ENCODE measurements around the gene GRID1.
"Not testable (repeated sequence)": the region's sequence is repeated elsewhere in the genome, so short reads cannot be mapped to it uniquely, and the experiment has no call there.

Gene GRID1

DNA sequence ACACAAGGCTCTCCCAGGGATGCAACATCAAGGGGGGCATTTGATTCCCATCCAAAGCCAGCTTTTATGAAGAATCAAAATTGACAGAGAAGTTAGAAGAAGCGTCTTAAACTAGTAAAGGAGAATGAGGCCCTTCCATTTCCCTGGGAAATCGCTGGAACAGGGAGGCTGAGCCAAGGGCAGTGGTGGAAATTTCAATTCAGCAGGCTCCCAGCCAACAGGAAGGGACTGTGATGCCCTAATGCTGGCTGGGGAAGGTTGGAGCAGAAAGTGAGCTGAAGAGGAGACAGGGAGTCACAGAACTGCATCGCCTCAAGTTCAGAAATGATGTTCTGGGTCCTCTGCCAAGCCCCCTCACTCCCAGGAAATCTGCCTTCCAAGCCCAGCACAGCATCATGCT lies 517.3 kb downstream of the GRID1 start:
- DNase-seq (ENCODE audit: low read depth) = no peak
- no peak overlapping the region for H3K4me3 ChIP-seq (ENCODE audit: low read depth, low read length)
- TF ChIP-seq, protein P1, sequence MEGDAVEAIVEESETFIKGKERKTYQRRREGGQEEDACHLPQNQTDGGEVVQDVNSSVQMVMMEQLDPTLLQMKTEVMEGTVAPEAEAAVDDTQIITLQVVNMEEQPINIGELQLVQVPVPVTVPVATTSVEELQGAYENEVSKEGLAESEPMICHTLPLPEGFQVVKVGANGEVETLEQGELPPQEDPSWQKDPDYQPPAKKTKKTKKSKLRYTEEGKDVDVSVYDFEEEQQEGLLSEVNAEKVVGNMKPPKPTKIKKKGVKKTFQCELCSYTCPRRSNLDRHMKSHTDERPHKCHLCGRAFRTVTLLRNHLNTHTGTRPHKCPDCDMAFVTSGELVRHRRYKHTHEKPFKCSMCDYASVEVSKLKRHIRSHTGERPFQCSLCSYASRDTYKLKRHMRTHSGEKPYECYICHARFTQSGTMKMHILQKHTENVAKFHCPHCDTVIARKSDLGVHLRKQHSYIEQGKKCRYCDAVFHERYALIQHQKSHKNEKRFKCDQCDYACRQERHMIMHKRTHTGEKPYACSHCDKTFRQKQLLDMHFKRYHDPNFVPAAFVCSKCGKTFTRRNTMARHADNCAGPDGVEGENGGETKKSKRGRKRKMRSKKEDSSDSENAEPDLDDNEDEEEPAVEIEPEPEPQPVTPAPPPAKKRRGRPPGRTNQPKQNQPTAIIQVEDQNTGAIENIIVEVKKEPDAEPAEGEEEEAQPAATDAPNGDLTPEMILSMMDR (conservative IDR thresholded peaks at IDR 0.05; ENCODE audit: low read depth, low read length) = no peak

DNA sequence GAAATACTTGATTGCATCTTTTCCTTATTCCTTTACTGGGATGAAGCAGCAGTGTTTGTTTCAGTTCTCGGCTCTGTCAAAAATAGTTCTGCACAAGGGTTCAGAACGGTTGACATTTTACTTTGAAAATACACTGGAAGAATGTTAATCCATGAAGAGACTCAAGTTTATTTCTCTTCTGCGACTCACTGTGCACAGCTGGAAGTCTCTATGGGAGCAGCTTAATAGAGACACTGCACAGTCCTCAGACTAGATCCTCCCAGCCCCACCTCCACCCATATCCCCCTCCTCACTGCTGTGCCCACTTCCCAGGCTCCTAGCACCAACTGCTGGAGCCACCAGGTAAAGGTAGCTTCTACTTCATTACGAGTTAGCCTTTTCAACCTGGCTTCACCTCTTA lies 517.8 kb downstream of the GRID1 start:
- TF ChIP-seq, protein P1 (conservative IDR thresholded peaks at IDR 0.05; ENCODE audit: low read depth, low read length) = no peak
- H3K4me3 ChIP-seq (ENCODE audit: low read depth, low read length) = no peak overlapping the region
- DNase-seq (ENCODE audit: low read depth) = no peak

GRCh38 chr10:85847085-85847484 lies 519.5 kb downstream of the GRID1 start:
- H3K4me3 ChIP-seq (ENCODE audit: low read depth, low read length) = no peak overlapping the region
- DNase-seq (ENCODE audit: low read depth) = no peak
- TF ChIP-seq, protein P1 (conservative IDR thresholded peaks at IDR 0.05; ENCODE audit: low read depth, low read length) = no peak

GRCh38 chr10:85838660-85839059 lies 527.9 kb downstream of the GRID1 start:
- H3K4me3 ChIP-seq (ENCODE audit: low read depth, low read length); DNase-seq (ENCODE audit: low read depth): not testable (repeated sequence)

GRCh38 chr10:85832988-85833387 lies 533.6 kb downstream of the GRID1 start:
- no peak for DNase-seq (ENCODE audit: low read depth)
- TF ChIP-seq, protein P1 (conservative IDR thresholded peaks at IDR 0.05; ENCODE audit: low read depth, low read length) = no peak
- no peak overlapping the region for H3K4me3 ChIP-seq (ENCODE audit: low read depth, low read length)

GRCh38 chr10:85831422-85831821 lies 535.2 kb downstream of the GRID1 start:
- TF ChIP-seq, protein P1 (conservative IDR thresholded peaks at IDR 0.05; ENCODE audit: low read depth, low read length) = no peak
- H3K4me3 ChIP-seq (ENCODE audit: low read depth, low read length) = no peak overlapping the region
- DNase-seq (ENCODE audit: low read depth) = no peak

GRCh38 chr10:85826377-85826776 lies 540.2 kb downstream of the GRID1 start:
- TF ChIP-seq, protein P1 (conservative IDR thresholded peaks at IDR 0.05; ENCODE audit: low read depth, low read length) = no peak
- no peak for DNase-seq (ENCODE audit: low read depth)
- H3K4me3 ChIP-seq (ENCODE audit: low read depth, low read length) = no peak overlapping the region

GRCh38 chr10:85811405-85811804 lies 555.2 kb downstream of the GRID1 start:
- TF ChIP-seq, protein P1 (conservative IDR thresholded peaks at IDR 0.05; ENCODE audit: low read depth, low read length) = no peak
- DNase-seq (ENCODE audit: low read depth) = no peak
- no peak overlapping the region for H3K4me3 ChIP-seq (ENCODE audit: low read depth, low read length)

Measured in choroid plexus epithelial cell (primary cell).